ENCODE data around the gene TAAR1.
"Not testable (repeated sequence)": the region's sequence is repeated elsewhere in the genome, so short reads cannot be mapped to it uniquely, and the experiment has no call there.

DNA sequence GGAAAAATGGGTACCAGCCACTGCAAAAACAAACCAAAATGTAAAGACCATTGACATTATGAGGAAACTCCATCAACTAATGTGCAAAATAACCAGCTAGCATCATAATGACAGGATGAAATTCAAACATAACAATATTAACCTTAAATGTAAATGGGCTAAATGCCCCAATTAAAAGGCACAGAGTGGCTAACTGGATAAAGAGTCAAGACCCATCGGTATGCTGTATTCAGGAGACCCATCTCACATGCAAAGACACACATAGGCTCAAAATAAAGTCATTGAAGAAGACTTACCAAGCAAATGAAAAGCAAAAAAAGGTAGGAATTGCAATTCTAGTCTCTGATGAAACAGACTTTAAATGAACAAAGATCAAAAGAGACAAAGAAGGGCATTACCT lies 21.8 kb downstream of the TAAR1 start:
- not testable (repeated sequence) for TF ChIP-seq POLR2A (IDR thresholded peaks at IDR 0.05; ENCODE audit: low read depth, low read length); TAF1 (IDR thresholded peaks at IDR 0.05; ENCODE audit: borderline replicate concordance, low read depth, low read length); POLR2AphosphoS5 (IDR thresholded peaks at IDR 0.05; ENCODE audit: low read depth, low read length)

Measured in GM12892 (cell line).